Upper lobe of left lung (tissue), 4 donors: Measurements from ENCODE around the gene ADAM19.

Experiments used
- POLR2AphosphoS5 ChIP-seq, 2 donors: sonication (generic); formaldehyde crosslinking; IDR thresholded peaks; one replicate each; pipeline ENCODE4 v1.5.1; 2017; ENCODE audit warnings: antibody characterized with exemption in 2 of 2
- TF ChIP-seq, protein P1 (sequence below), 6 experiments: fragments of 450-650 bp in 4 of 6; fragments of 200-600 bp in 2 of 6; sonication (generic) in 2 of 6; IDR thresholded peaks; one replicate each; pipeline ENCODE4 v1.5.1; 2016 to 2019; ENCODE audit warnings: antibody characterized with exemption in 6 of 6

- no peak for TF ChIP-seq POLR2AphosphoS5 (IDR thresholded peaks at IDR 0.05)
- TF ChIP-seq, protein P1, sequence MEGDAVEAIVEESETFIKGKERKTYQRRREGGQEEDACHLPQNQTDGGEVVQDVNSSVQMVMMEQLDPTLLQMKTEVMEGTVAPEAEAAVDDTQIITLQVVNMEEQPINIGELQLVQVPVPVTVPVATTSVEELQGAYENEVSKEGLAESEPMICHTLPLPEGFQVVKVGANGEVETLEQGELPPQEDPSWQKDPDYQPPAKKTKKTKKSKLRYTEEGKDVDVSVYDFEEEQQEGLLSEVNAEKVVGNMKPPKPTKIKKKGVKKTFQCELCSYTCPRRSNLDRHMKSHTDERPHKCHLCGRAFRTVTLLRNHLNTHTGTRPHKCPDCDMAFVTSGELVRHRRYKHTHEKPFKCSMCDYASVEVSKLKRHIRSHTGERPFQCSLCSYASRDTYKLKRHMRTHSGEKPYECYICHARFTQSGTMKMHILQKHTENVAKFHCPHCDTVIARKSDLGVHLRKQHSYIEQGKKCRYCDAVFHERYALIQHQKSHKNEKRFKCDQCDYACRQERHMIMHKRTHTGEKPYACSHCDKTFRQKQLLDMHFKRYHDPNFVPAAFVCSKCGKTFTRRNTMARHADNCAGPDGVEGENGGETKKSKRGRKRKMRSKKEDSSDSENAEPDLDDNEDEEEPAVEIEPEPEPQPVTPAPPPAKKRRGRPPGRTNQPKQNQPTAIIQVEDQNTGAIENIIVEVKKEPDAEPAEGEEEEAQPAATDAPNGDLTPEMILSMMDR (IDR thresholded peaks at IDR 0.05), result no peak
Observed at GRCh38 chr5:157492886-157493285, 82.7 kb downstream of the ADAM19 start.
